WTC11 (cell line): ENCODE measurements around the gene FKBP4. TPM values are rescaled to one million over a fixed set of nuclear protein-coding genes. Genes with fewer than 3 reads are reported as not detected.
A peak's percentile ranks its signal among the peaks of the same experiment; 100 is the strongest.

Experiments
- CBFB ChIP-seq: sonication (generic); formaldehyde crosslinking; IDR thresholded peaks from 2 replicates; pipeline ENCODE4 v1.8.1; 2022; ENCODE audit warnings: mild to moderate bottlenecking, low read depth, missing genetic modification reagents
- CDX4 ChIP-seq: fragments of 250-450 bp; sonication (Bioruptor Pico); IDR thresholded peaks from 2 replicates; pipeline ENCODE4 v1.9.0; 2021; ENCODE audit warnings: moderate library complexity, mild to moderate bottlenecking, inconsistent platforms, borderline replicate concordance
- ELF4 ChIP-seq: sonication (generic); formaldehyde crosslinking; IDR thresholded peaks from 2 replicates; pipeline ENCODE4 v1.8.1; 2022; ENCODE audit warnings: low read depth, mild to moderate bottlenecking, moderate library complexity, missing genetic modification reagents
- ESRRA ChIP-seq: sonication (generic); formaldehyde crosslinking; IDR thresholded peaks from 2 replicates; pipeline ENCODE4 v1.8.1; 2022; ENCODE audit warnings: mild to moderate bottlenecking, missing genetic modification reagents, borderline replicate concordance
- GRHL2 ChIP-seq: fragments of 250-450 bp; sonication (Bioruptor Pico); IDR thresholded peaks from 2 replicates; pipeline ENCODE4 v1.8.0; 2022; ENCODE audit warnings: mild to moderate bottlenecking, moderate library complexity; ENCODE audit not compliant: insufficient replicate concordance, severe bottlenecking
- GTF2I ChIP-seq: fragments of 250-450 bp; sonication (Bioruptor Pico); conservative IDR thresholded peaks from 2 replicates; pipeline ENCODE4 v1.4.0; 2021; ENCODE audit warnings: mild to moderate bottlenecking
- HMGA2 ChIP-seq: fragments of 250-450 bp; sonication (Bioruptor Pico); IDR thresholded peaks from 2 replicates; pipeline ENCODE4 v1.4.0; 2021; ENCODE audit warnings: mild to moderate bottlenecking, moderate library complexity
- JUN ChIP-seq: sonication (generic); formaldehyde crosslinking; IDR thresholded peaks from 2 replicates; pipeline ENCODE4 v1.8.0; 2023; ENCODE audit warnings: mild to moderate bottlenecking, missing genetic modification reagents
- MLX ChIP-seq: sonication (generic); formaldehyde crosslinking; IDR thresholded peaks from 2 replicates; pipeline ENCODE4 v1.8.1; 2023; ENCODE audit warnings: mild to moderate bottlenecking, missing genetic modification reagents, moderate library complexity
- NFYB ChIP-seq: sonication (generic); formaldehyde crosslinking; conservative IDR thresholded peaks from 2 replicates; pipeline ENCODE4 v1.8.0; 2022; ENCODE audit warnings: low read depth, missing genetic modification reagents
- TP53 ChIP-seq: sonication (generic); formaldehyde crosslinking; IDR thresholded peaks from 2 replicates; pipeline ENCODE4 v1.8.1; 2023; ENCODE audit warnings: mild to moderate bottlenecking, missing genetic modification reagents
- ZBTB21 ChIP-seq: sonication (generic); formaldehyde crosslinking; IDR thresholded peaks from 2 replicates; pipeline ENCODE4 v1.8.1; 2023; ENCODE audit warnings: mild to moderate bottlenecking, missing genetic modification reagents, borderline replicate concordance
- ZNF219 ChIP-seq: sonication (generic); formaldehyde crosslinking; IDR thresholded peaks from 2 replicates; pipeline ENCODE4 v1.8.0; 2023; ENCODE audit warnings: missing genetic modification reagents, mild to moderate bottlenecking, borderline replicate concordance
- ZNF317 ChIP-seq: sonication (generic); formaldehyde crosslinking; IDR thresholded peaks from 2 replicates; pipeline ENCODE4 v1.8.1; 2023; ENCODE audit warnings: low read depth, mild to moderate bottlenecking, moderate library complexity, missing genetic modification reagents, borderline replicate concordance
- ZNF423 ChIP-seq: fragments of 250-450 bp; sonication (Bioruptor Pico); IDR thresholded peaks from 2 replicates; pipeline ENCODE4 v2.1.2; 2022; ENCODE audit warnings: mild to moderate bottlenecking, moderate library complexity
- ZSCAN18 ChIP-seq: fragments of 250-450 bp; sonication (Bioruptor Pico); IDR thresholded peaks from 2 replicates; pipeline ENCODE4 v2.1.2; 2022; ENCODE audit warnings: mild to moderate bottlenecking, moderate library complexity
- total RNA-seq: library from RNA; stranded (reverse); gene quantifications from 3 replicates; pipeline ENCODE4 v1.2.3, GENCODE V29; 2021
- TF ChIP-seq, protein P1 (sequence below): sonication (generic); formaldehyde crosslinking; IDR thresholded peaks from 2 replicates; pipeline ENCODE4 v1.8.1; 2023; ENCODE audit warnings: mild to moderate bottlenecking, missing genetic modification reagents
- TF ChIP-seq, protein P2 (sequence below): fragments of 250-450 bp; sonication (Bioruptor Pico); conservative IDR thresholded peaks from 2 replicates; pipeline ENCODE4 v1.9.0; 2021; ENCODE audit warnings: mild to moderate bottlenecking
- TF ChIP-seq, protein P3 (sequence below): sonication (generic); formaldehyde crosslinking; IDR thresholded peaks from 2 replicates; pipeline ENCODE4 v1.8.0; 2022; ENCODE audit warnings: mild to moderate bottlenecking, missing genetic modification reagents
- TF ChIP-seq, protein P4 (sequence below): sonication (generic); formaldehyde crosslinking; IDR thresholded peaks from 2 replicates; pipeline ENCODE4 v1.8.0; 2023; ENCODE audit warnings: missing genetic modification reagents, mild to moderate bottlenecking, borderline replicate concordance
- TF ChIP-seq, protein P5 (sequence below): sonication (generic); formaldehyde crosslinking; IDR thresholded peaks from 2 replicates; pipeline ENCODE4 v1.8.1; 2023; ENCODE audit warnings: mild to moderate bottlenecking, missing genetic modification reagents

Gene FKBP4
- total RNA-seq, 1 experiment from 2014 or later: 257 TPM

- TF ChIP-seq ZBTB21 (CRISPR knock-in tag): peak; percentile 73; the same call in 1 of the 2 replicates
- TF ChIP-seq CBFB (CRISPR knock-in tag): peak; percentile 75; the same call in 1 of the 2 replicates
- TF ChIP-seq JUN (CRISPR knock-in tag): no peak; the same call in 1 of the 2 replicates
- TF ChIP-seq, protein P1, sequence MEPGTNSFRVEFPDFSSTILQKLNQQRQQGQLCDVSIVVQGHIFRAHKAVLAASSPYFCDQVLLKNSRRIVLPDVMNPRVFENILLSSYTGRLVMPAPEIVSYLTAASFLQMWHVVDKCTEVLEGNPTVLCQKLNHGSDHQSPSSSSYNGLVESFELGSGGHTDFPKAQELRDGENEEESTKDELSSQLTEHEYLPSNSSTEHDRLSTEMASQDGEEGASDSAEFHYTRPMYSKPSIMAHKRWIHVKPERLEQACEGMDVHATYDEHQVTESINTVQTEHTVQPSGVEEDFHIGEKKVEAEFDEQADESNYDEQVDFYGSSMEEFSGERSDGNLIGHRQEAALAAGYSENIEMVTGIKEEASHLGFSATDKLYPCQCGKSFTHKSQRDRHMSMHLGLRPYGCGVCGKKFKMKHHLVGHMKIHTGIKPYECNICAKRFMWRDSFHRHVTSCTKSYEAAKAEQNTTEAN (CRISPR knock-in tag): no peak; the same call in 1 of the 2 replicates
- TF ChIP-seq CDX4: no peak
- TF ChIP-seq TP53 (CRISPR knock-in tag): peak; percentile 94
- TF ChIP-seq ZNF317 (CRISPR knock-in tag): no peak
- TF ChIP-seq ESRRA: no peak
- TF ChIP-seq, protein P2, sequence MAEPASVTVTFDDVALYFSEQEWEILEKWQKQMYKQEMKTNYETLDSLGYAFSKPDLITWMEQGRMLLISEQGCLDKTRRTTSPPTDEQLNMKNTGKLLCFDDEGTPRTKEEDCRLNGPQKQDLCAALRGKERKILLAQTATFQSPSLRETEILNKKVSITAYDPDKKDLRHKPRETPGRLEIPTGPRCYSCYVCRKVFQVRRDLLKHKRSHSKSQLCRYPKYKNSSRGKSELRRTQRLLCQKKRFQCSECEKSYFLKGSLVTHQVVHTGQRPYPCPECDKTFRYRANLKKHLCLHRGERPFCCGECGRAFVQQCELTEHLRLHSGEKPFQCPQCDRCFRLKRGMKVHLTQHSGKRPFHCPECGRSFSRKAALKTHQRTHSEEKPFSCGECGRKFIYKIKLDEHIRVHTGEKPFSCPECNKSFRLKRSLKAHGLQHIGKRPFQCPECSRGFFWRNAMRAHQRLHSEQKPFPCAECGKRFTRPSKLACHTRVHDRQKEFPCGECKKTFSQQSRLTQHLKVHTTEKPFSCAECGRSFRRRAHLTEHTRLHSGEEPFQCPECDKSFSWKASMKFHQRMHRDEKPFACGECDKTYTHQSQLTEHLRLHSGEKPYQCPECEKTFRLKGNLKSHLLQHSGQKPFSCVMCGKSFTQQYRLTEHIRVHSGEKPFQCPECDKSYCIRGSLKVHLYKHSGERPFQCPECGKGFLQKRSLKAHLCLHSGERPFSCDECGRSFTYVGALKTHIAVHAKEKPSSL (CRISPR knock-in tag): no peak
- no peak for TF ChIP-seq HMGA2 (CRISPR knock-in tag)
- peak; percentile 88; the same call in 1 of the 2 replicates for TF ChIP-seq ELF4 (CRISPR knock-in tag)
- no peak for TF ChIP-seq ZSCAN18 (CRISPR knock-in tag)
- peak; percentile 72; the same call in 1 of the 2 replicates for TF ChIP-seq ZNF219
- TF ChIP-seq MLX (CRISPR knock-in tag): no peak
- peak; percentile 35; the same call in 1 of the 2 replicates for TF ChIP-seq NFYB (CRISPR knock-in tag)
- TF ChIP-seq, protein P3, sequence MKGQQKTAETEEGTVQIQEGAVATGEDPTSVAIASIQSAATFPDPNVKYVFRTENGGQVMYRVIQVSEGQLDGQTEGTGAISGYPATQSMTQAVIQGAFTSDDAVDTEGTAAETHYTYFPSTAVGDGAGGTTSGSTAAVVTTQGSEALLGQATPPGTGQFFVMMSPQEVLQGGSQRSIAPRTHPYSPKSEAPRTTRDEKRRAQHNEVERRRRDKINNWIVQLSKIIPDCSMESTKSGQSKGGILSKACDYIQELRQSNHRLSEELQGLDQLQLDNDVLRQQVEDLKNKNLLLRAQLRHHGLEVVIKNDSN (CRISPR knock-in tag): 0 out of 2 replicates have a peak, but pooled peaks have one; percentile 30
- no peak for TF ChIP-seq ZNF423 (CRISPR knock-in tag)
- TF ChIP-seq, protein P4, sequence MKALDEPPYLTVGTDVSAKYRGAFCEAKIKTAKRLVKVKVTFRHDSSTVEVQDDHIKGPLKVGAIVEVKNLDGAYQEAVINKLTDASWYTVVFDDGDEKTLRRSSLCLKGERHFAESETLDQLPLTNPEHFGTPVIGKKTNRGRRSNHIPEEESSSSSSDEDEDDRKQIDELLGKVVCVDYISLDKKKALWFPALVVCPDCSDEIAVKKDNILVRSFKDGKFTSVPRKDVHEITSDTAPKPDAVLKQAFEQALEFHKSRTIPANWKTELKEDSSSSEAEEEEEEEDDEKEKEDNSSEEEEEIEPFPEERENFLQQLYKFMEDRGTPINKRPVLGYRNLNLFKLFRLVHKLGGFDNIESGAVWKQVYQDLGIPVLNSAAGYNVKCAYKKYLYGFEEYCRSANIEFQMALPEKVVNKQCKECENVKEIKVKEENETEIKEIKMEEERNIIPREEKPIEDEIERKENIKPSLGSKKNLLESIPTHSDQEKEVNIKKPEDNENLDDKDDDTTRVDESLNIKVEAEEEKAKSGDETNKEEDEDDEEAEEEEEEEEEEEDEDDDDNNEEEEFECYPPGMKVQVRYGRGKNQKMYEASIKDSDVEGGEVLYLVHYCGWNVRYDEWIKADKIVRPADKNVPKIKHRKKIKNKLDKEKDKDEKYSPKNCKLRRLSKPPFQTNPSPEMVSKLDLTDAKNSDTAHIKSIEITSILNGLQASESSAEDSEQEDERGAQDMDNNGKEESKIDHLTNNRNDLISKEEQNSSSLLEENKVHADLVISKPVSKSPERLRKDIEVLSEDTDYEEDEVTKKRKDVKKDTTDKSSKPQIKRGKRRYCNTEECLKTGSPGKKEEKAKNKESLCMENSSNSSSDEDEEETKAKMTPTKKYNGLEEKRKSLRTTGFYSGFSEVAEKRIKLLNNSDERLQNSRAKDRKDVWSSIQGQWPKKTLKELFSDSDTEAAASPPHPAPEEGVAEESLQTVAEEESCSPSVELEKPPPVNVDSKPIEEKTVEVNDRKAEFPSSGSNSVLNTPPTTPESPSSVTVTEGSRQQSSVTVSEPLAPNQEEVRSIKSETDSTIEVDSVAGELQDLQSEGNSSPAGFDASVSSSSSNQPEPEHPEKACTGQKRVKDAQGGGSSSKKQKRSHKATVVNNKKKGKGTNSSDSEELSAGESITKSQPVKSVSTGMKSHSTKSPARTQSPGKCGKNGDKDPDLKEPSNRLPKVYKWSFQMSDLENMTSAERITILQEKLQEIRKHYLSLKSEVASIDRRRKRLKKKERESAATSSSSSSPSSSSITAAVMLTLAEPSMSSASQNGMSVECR (CRISPR knock-in tag): peak; percentile 79; the same call in 1 of the 2 replicates
- TF ChIP-seq, protein P5, sequence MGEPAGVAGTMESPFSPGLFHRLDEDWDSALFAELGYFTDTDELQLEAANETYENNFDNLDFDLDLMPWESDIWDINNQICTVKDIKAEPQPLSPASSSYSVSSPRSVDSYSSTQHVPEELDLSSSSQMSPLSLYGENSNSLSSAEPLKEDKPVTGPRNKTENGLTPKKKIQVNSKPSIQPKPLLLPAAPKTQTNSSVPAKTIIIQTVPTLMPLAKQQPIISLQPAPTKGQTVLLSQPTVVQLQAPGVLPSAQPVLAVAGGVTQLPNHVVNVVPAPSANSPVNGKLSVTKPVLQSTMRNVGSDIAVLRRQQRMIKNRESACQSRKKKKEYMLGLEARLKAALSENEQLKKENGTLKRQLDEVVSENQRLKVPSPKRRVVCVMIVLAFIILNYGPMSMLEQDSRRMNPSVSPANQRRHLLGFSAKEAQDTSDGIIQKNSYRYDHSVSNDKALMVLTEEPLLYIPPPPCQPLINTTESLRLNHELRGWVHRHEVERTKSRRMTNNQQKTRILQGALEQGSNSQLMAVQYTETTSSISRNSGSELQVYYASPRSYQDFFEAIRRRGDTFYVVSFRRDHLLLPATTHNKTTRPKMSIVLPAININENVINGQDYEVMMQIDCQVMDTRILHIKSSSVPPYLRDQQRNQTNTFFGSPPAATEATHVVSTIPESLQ (CRISPR knock-in tag): no peak
- no peak for TF ChIP-seq GTF2I
- TF ChIP-seq GRHL2 (CRISPR knock-in tag): no peak
These were observed at the start of gene FKBP4 (continued) for GRCh38 chr12:2794736-2795289.
